ENCODE measurements around the gene CD19.

Gene CD19

GRCh38 chr16:28986492-28986891, 54.7 kb downstream of the CD19 start:
- H3K4me1 ChIP-seq (ENCODE audit: insufficient read depth, poor library complexity, severe bottlenecking): no peaks in the 10 kb centered on the region
- peaks cover 22% of the 10 kb centered on the region for H3K36me3 ChIP-seq (ENCODE audit: low read depth)
- no peaks in the 10 kb centered on the region for H3K9me3 ChIP-seq (ENCODE audit: severe bottlenecking)
- no peak overlapping the region for H3K27ac ChIP-seq (ENCODE audit: poor library complexity, severe bottlenecking)
- no peak overlapping the region for H3K4me3 ChIP-seq (ENCODE audit: severe bottlenecking)
- no peak for DNase-seq (ENCODE audit: low spot score)
- no peaks in the 10 kb centered on the region for H3K27me3 ChIP-seq (ENCODE audit: insufficient read depth, poor library complexity, severe bottlenecking)
- no peak for ATAC-seq (ENCODE audit: low read depth)
- no peak for TF ChIP-seq CTCF (IDR thresholded peaks at IDR 0.05; ENCODE audit: poor library complexity, severe bottlenecking)

GRCh38 chr16:28987170-28987853, 55.5 kb downstream of the CD19 start:
- Histone ChIP-seq H3K4me3 (ENCODE audit: severe bottlenecking) (no peak overlapping the region), H3K27ac (ENCODE audit: poor library complexity, severe bottlenecking) (no peak overlapping the region), H3K36me3 (ENCODE audit: low read depth) (peaks cover 17% of the 10 kb centered on the region; the same call in 1 of the 2 replicates)

More at GRCh38 chr16:28987170-28987853, 55.5 kb downstream of the CD19 start:
- no peaks in the 10 kb centered on the region for H3K9me3 ChIP-seq (ENCODE audit: severe bottlenecking)
- no peak for ATAC-seq (ENCODE audit: low read depth)
- no peak for TF ChIP-seq CTCF (IDR thresholded peaks at IDR 0.05; ENCODE audit: poor library complexity, severe bottlenecking)
- DNase-seq (ENCODE audit: low spot score): no peak
- no peaks in the 10 kb centered on the region for H3K4me1 ChIP-seq (ENCODE audit: insufficient read depth, poor library complexity, severe bottlenecking)
- no peaks in the 10 kb centered on the region for H3K27me3 ChIP-seq (ENCODE audit: insufficient read depth, poor library complexity, severe bottlenecking)
